T-helper 22 cell (primary cell): ENCODE results near the gene RPS27L.

Experiments
- DNase-seq: peaks from one replicate; pipeline ENCODE4 v3.0.0-alpha.2; 2020; ENCODE audit warnings: low read depth

Gene RPS27L

DNA sequence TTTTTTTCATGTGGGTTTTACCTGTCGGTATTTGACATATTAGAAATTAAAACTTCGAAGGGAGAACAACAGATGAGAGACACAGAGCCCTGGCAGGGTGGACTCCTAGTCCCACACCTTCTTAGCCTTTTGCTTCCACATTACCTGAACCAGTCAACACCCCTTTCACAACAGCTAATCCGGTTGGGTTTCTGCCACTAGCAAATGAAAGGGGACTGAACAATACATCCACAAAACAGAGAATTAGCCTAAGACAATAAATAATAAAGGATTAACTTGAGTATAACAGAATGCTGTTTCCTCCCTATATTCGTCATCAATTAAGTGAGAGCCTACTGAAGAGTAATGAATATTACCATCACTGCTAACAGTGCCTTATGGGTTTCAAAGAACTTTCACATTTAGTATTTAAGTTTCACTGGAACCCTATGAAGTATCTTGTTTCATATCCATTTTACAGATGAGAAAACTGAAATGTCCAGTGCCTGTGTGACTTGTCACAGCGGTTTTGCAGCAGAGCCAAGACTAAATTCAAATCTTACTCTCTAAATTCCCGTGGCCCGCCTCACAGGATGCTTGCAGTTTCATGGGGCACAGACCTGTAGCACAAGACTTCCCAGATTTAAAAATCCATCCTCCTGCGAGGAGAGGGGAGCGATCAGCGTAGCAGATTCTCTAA, 31.1 kb upstream of the RPS27L start:
- no peak for DNase-seq

DNA sequence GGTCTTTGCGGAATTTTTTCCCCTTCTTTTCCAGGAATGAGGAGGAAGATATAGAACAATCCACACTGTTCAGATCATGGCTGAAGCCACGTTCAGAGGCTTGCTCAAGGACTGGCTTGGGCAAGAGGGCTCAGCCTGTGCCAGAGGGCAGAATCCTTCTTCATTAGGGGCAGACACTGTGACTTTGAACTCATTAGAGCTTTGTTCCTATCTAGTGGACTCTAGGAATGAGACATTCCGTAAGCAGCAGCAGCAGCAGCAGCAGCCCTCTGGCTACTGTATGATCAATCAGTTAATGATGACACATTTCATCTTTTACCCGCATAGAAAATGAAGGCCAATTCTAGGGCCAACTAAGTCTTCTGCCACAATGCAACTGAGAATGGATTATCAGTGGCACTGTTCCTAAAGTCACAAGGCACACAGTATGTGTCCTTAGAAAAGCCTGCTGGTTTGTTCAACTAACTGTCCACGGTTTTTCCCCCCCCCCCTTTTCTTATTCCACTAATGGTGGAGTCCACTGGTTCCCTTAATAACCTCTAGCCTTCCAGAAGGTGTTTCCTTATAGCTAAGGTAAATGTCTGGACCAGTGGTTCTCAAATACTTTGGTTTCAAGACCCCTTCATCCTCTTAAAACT, 30.4 kb upstream of the RPS27L start:
- DNase-seq = no peak

DNA sequence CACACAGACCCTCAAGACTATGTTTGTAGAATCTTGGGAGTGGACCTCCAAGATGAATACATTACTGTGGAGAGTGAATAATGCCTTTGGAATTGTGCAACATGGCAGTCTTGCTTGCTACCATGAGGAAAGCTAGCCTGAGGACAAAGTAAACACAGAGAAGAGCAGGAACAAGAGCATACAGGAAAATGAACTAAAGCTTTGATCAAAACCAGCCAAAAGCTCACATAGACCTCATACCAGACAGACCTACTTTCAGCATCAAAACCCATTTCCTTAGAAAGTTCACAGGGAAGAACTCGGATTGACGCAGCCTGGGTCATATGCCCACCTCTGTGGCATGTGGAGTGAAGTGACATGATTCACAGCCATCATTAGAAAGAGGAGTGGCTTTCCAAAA, 28.8 kb upstream of the RPS27L start:
- no peak for DNase-seq

DNA sequence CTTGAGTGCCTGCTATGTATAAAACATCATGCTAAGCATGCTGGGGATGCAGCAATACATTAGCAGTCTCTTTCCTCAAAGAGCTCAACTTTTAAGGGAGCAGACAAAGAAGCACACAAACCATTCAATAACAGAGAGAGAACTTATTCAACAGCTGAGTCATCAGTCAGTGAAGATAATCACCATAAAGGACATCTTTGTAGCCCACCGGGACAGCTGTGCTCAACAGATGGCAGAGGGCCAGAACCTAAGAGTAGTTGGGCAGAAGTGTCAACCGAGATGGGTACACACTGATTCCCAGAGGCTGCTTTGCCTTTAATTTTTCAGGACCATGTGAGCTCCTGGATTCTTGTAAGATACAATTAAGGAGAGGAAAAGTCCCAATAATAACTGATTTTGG, 27.9 kb upstream of the RPS27L start:
- no peak for DNase-seq

- DNase-seq = no peak
These were observed 24.4 kb upstream of the RPS27L start for GRCh38 chr15:63181648-63182047.

DNA sequence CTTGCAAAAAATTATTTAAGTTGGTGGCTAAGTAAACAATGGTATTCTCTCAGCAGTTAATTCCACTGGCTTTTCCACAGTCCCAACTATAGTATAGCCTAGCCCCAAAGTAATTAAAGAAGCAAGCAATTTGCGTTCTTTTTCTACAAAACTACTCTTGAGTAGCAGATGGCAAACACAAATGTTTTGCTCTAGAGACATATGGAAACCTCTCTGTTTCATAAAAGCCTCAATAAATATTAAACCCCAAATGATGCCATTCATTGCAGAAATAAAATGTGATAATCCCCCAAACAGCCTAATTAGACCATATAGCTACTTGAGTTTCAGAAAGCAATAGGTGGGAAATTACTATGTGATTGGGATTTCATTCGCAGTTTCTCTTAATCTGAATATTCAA, 23.5 kb upstream of the RPS27L start:
- DNase-seq = no peak

GRCh38 chr15:63178034-63178433, 20.8 kb upstream of the RPS27L start:
- DNase-seq = no peak

DNA sequence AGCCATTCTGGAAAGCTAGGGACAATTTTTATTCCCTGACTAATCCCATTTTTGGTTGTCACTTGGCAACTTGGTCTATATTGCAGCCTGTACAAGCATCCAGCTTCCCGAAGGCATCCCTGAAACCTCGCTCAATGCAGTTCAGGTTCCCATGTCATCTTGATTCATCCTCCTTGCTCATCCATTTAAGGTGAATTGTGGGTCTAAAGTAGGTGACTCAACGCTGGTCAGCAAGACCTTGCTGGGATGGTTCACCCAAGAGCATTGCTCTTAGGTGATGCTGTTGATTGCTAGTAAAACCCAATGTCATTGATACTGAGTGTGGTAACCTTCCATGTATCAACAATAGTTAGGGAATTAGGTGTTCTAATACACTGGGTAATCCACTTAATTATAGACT, 19.0 kb upstream of the RPS27L start:
- no peak for DNase-seq

DNA sequence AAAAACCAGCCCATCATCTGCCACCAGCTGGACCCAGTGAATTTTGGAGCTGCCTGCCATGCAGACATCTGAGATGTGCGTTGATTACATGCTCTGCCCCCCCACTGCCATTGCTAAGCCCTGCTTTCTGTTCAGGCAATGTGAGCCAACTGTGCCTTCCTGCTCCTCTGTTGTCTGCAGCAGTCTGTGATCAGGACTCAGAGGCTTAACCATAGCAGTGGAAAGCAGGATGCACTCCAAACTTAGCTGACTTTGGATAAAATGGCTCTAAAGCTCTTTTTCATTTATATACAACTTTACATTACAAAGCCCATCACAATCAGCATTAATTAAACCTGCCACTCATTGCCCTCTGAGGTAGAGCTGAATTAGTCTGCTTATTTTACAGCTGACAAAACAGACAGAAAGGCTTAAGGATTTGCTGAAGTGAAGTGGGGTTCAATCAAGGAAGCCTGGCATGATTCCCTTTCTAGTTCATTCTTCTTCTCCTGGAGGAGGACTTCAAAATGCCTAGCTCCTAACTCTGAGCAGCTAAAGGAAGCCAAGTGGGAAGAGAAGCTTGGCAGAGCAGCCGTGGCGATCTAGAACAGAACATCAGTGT, 15.7 kb upstream of the RPS27L start:
- no peak for DNase-seq

DNA sequence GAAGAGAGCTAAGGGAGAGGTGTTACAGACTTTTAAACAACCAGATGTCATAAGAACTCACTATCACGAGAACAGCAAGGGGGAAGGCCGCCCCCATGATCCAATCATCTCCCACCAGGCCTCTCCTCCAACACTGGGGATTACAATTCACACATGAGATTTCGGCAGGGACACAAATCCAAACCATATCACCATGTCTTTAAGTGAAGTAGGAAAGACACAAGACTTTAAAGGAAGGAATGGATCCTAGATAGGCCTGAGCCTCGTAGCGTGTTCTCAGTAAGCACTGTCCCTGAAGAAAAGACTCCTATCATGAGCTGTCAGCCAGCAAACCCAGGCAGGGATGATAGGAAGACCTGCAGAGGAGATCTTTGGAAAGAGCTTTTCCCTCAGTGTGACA, 15.1 kb upstream of the RPS27L start:
- no peak for DNase-seq

DNA sequence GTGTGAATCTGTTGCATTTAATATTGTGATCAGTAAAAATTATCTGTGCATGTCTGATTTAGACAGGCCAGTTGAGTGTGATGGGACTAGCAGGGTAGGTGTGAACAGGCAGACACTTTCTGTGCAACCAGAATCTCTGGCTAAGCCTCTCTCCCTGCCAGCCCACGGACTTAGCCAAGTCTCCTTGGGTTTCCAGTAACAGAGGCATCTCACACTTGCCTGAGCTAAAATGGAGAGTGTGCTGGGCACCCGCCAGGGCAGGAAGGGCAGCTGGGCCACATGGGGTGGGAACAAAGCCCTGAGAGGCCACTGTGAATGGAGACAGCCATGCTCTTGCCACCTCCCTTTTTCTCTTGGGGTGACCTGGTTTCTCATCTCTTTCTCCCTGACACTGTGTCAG, 12.5 kb upstream of the RPS27L start:
- no peak for DNase-seq

GRCh38 chr15:63166219-63166618, 8.9 kb upstream of the RPS27L start:
- no peak for DNase-seq

- DNase-seq = no peak
These were observed 8.0 kb upstream of the RPS27L start for GRCh38 chr15:63165166-63165859.

- no peak for DNase-seq
These were observed 5.9 kb upstream of the RPS27L start for GRCh38 chr15:63163217-63163616.

GRCh38 chr15:63160638-63161037, 3.4 kb upstream of the RPS27L start:
- no peak for DNase-seq

- DNase-seq = no peak
These were observed 684 bp upstream of the RPS27L start for GRCh38 chr15:63157891-63158431.

- no peak for DNase-seq
These were observed 541 bp downstream of the RPS27L start for GRCh38 chr15:63156755-63157117.

DNA sequence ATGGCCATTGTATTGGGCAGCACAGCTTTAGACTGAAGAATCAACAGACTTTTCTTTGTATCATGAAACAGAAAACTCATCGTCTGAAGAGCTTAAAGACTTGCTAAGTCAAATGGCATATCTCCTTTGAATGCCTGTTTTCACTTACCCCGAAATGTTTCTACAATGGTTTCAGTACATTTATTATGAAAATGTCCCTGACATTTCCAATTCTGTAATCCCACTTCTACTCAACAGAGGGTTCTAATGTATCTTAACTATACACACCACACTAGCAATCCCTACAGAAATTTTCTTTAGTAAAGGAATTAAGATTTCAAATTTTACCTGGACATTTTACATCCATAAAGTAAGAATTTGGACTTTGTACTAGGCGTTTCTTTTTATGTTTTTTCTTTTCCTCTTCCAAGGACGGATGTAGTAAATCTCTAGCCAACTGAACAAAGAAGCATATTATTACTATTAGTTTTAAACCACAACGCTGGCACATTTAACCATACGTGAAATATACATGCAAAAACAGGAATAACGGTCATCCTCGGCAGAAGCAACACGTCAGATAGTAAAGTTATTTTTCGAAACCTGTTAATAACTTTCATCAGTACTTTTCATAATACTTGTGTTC, 1.1 kb downstream of the RPS27L start:
- no peak for DNase-seq

DNA sequence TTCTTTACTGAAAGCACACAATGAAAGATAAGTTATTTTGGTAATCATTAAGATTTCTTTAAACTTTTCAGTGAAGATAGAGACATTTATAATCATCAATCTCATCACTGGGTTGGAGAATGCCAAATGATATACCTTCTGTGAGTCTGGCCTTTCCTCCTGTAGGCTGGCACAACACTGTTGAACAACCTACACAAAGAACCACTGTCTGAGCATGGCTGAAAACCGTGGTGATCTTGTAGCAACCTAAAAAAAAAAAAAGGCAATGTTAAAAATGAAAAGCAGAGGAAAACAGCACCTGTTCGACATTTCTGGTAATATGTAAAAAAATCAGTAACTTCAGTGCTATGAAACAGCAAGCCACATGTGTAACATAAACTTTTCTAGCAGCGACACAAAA, 1.8 kb downstream of the RPS27L start:
- no peak for DNase-seq

DNA sequence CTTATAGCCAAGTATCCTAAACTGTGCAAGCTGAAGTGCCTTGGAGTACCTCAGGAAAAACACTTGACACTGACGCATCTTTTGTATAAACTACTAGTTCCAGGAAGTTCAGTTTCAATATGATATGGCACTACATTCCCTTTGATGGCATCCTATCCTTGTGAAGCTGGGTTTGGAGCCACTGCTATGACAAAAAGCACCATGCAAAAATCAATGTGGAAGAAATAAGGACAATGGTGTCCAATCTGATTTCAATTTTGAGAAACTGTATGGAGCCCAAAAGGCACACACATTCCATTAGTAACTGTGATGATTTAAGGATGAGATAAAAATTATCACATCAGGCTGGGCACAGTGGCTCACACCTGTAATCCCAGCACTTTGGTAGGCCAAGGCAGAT, 5.6 kb downstream of the RPS27L start:
- no peak for DNase-seq

GRCh38 chr15:63146684-63147083, 10.6 kb downstream of the RPS27L start:
- DNase-seq = no peak

DNA sequence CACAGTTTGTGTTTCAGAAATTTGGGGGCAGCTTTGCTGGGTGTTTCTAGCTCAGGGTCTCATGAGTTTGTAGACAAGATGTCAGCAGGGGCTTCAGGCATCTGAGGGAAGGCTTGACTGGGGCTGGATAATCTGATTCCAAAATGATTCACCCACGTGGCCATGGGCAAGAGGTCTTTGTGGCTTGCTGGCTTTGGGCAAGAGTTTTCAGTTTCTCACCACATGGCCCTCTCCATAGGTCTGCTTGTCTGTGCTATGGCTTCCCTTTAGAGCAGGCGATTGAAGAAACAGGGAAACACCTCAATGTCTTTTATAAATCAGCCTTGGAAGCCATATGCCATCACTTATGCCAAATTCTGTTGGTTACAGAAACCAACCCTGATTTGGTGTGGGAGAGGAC, 11.9 kb downstream of the RPS27L start:
- no peak for DNase-seq

GRCh38 chr15:63140936-63141335, 16.3 kb downstream of the RPS27L start:
- DNase-seq = no peak
